SK-N-SH (cell line): ENCODE results near the gene SCN4B. TPM values are rescaled to one million over a fixed set of nuclear protein-coding genes. Genes with fewer than 3 reads are reported as not detected.

ENCODE experiments used
- CTCF ChIA-PET: fragments of 300-600, 350-600 bp; formaldehyde crosslinking; extraction: SDS; loops from one replicate; lab custom pipeline; 2021; lab: Yijun Ruan, JAX
- POLR2A ChIA-PET: fragments of 350-600 bp; sonication (Branson Sonifier 250); formaldehyde crosslinking; extraction: SDS; loops from one replicate; lab custom pipeline; 2020; ENCODE audit warnings: antibody characterized with exemption, inconsistent platforms; lab: Yijun Ruan, JAX
- DNase-seq: peaks from one replicate; pipeline ENCODE4 v3.0.0; 2012
- H2AFZ ChIP-seq: fragments of 200-600 bp; sonication (generic); 2 replicates; pipeline ENCODE4 v1.8.1; 2016; ENCODE audit warnings: antibody characterized with exemption, mild to moderate bottlenecking, low read depth
- H3F3A ChIP-seq: fragments of 200-600 bp; sonication (generic); replicated peaks from 2 replicates; pipeline ENCODE3; 2016; ENCODE audit warnings: antibody characterized with exemption, mild to moderate bottlenecking; ENCODE audit not compliant: insufficient read depth
- H3K27ac ChIP-seq, 2 experiments: fragments of 200-500 bp in 1 of 2; fragments of 200-600 bp in 1 of 2; sonication (Bioruptor generic) in 1 of 2; sonication (generic), shearing (Covaris generic) in 1 of 2; 2 replicates each; pipeline versions ENCODE4 v1.5.1 to v1.6.1; 2014 to 2016; ENCODE audit warnings: low read depth in 2 of 2, inconsistent platforms in 1 of 2, low read length in 1 of 2, mild to moderate bottlenecking in 1 of 2, mixed read lengths in 1 of 2
- H3K27me3 ChIP-seq: fragments of 200-600 bp; sonication (generic), shearing (Covaris generic); 2 replicates; pipeline ENCODE4 v1.6.1; 2016; ENCODE audit warnings: mixed run types; ENCODE audit not compliant: insufficient read depth
- H3K36me3 ChIP-seq, 2 experiments: fragments of 200-500 bp in 1 of 2; fragments of 200-600 bp in 1 of 2; sonication (Bioruptor generic) in 1 of 2; sonication (generic) in 1 of 2; replicated peaks in 1 of 2; 2 replicates each; pipeline versions ENCODE3 to v1.5.1; 2014 to 2016; ENCODE audit warnings: low read length in 1 of 2, mild to moderate bottlenecking in 1 of 2; ENCODE audit not compliant: insufficient read depth in 2 of 2, control insufficient read depth in 1 of 2
- H3K4me1 ChIP-seq, 2 experiments: fragments of 200-500 bp in 1 of 2; fragments of 200-600 bp in 1 of 2; sonication (Bioruptor generic) in 1 of 2; sonication (generic), shearing (Covaris generic) in 1 of 2; 2 replicates each; pipeline versions ENCODE4 v1.5.1 to v1.6.1; 2014 to 2016; ENCODE audit warnings: low read depth in 1 of 2, low read length in 1 of 2, mixed run types in 1 of 2; ENCODE audit not compliant: insufficient read depth in 2 of 2, control insufficient read depth in 1 of 2
- H3K4me2 ChIP-seq: fragments of 200-600 bp; sonication (generic), shearing (Covaris generic); 2 replicates; pipeline ENCODE4 v1.6.1; 2017; ENCODE audit warnings: mixed run types
- H3K4me3 ChIP-seq, 2 experiments: fragments of 200-500 bp in 1 of 2; fragments of 200-600 bp in 1 of 2; sonication (Bioruptor generic) in 1 of 2; sonication (generic), shearing (Covaris generic) in 1 of 2; 2 replicates each; pipeline versions ENCODE4 v1.5.1 to v1.8.1; 2014 to 2016; ENCODE audit warnings: low read depth in 2 of 2, inconsistent platforms in 1 of 2, low read length in 1 of 2, mild to moderate bottlenecking in 1 of 2, mixed read lengths in 1 of 2, moderate library complexity in 1 of 2
- H3K79me2 ChIP-seq: fragments of 200-600 bp; sonication (generic); 2 replicates; pipeline ENCODE4 v1.8.1; 2017; ENCODE audit warnings: mild to moderate bottlenecking; ENCODE audit not compliant: insufficient read depth
- H3K9ac ChIP-seq: fragments of 200-600 bp; sonication (generic); 2 replicates; pipeline ENCODE4 v1.6.1; 2017; ENCODE audit warnings: mixed run types
- H3K9me2 ChIP-seq: fragments of 200-600 bp; sonication (generic); 2 replicates; pipeline ENCODE4 v1.6.1; 2017; ENCODE audit warnings: mixed run types
- H3K9me3 ChIP-seq: fragments of 200-600 bp; sonication (generic); 2 replicates; pipeline ENCODE4 v1.6.1; 2017; ENCODE audit warnings: mixed run types, mild to moderate bottlenecking, moderate library complexity
- H4K20me1 ChIP-seq: fragments of 200-600 bp; sonication (generic); 2 replicates; pipeline ENCODE4 v1.6.1; 2017; ENCODE audit warnings: mild to moderate bottlenecking, mixed run types; ENCODE audit not compliant: insufficient read depth
- EP300 ChIP-seq, 2 experiments: IDR thresholded peaks; 2 replicates each; pipeline versions ENCODE4 v1.4.0 to v1.6.1; 2012; ENCODE audit warnings: borderline replicate concordance in 1 of 2, low read depth in 1 of 2, low read length in 1 of 2
- EZH2phosphoT487 ChIP-seq: fragments of 200-600 bp; sonication (generic); IDR thresholded peaks from 2 replicates; pipeline ENCODE4 v1.6.1; 2017; ENCODE audit warnings: low read depth, mixed run types, mild to moderate bottlenecking, antibody characterized with exemption, moderate library complexity, borderline replicate concordance
- FOSL2 ChIP-seq: IDR thresholded peaks from 2 replicates; pipeline ENCODE4 v1.4.0; 2012; ENCODE audit warnings: low read depth, mild to moderate bottlenecking, moderate library complexity, borderline replicate concordance
- MEF2A ChIP-seq: IDR thresholded peaks from 2 replicates; pipeline ENCODE4 v1.4.0; 2012; ENCODE audit warnings: low read depth, borderline replicate concordance
- MXI1 ChIP-seq: IDR thresholded peaks from 2 replicates; pipeline ENCODE4 v1.6.1; 2012; ENCODE audit warnings: mild to moderate bottlenecking, low read depth, low read length, improper control_type of control experiment
- NFIC ChIP-seq: IDR thresholded peaks from 2 replicates; pipeline ENCODE4 v1.4.0; 2012; ENCODE audit warnings: borderline replicate concordance
- POLR2AphosphoS5 ChIP-seq: IDR thresholded peaks from 2 replicates; pipeline ENCODE4 v1.6.1; 2012; ENCODE audit warnings: low read depth, low read length
- RFX5 ChIP-seq: IDR thresholded peaks from 2 replicates; pipeline ENCODE4 v1.6.1; 2012; ENCODE audit warnings: mild to moderate bottlenecking, improper control_type of control experiment, low read length
- RXRA ChIP-seq: IDR thresholded peaks from 2 replicates; pipeline ENCODE4 v1.4.0; 2012; ENCODE audit warnings: low read depth, mild to moderate bottlenecking, borderline replicate concordance
- SMC3 ChIP-seq: IDR thresholded peaks from 2 replicates; pipeline ENCODE4 v1.6.1; 2012; ENCODE audit warnings: low read depth, low read length, improper control_type of control experiment
- TAF1 ChIP-seq: IDR thresholded peaks from 2 replicates; pipeline ENCODE4 v1.6.1; 2012; ENCODE audit warnings: low read depth, mild to moderate bottlenecking, low read length, moderate library complexity, borderline replicate concordance
- USF2 ChIP-seq: fragments of 150-350 bp; IDR thresholded peaks from 2 replicates; pipeline ENCODE4 v1.6.1; 2017; ENCODE audit warnings: antibody characterized with exemption, low read length, low read depth, borderline replicate concordance
- YY1 ChIP-seq: IDR thresholded peaks from 2 replicates; pipeline ENCODE4 v1.4.0; 2012; ENCODE audit warnings: low read depth, mild to moderate bottlenecking
- ZBTB33 ChIP-seq: IDR thresholded peaks from 2 replicates; pipeline ENCODE4 v1.4.0; 2012; ENCODE audit warnings: low read depth, borderline replicate concordance
- WGBS: methylation state at CpG from one replicate; pipeline ENCODE4 v1.1.6; 2017; ENCODE audit warnings: low lambda C conversion rate; 5-methylcytosine and 5-hydroxymethylcytosine counted together
- polyA plus RNA-seq, 3 experiments: library from polyadenylated mRNA; depleted of rRNA; stranded (reverse); fragments of >200 nt; gene quantifications; 2 replicates each; pipeline ENCODE4 v1.2.3, GENCODE V29; 2012

The SCN4B gene
- polyA plus RNA-seq, 1 of the 3 experiments (the other 2 are of a cell fraction), result 1.2 TPM

GRCh38 chr11:118175993-118176777, 23.6 kb upstream of the SCN4B start, which contains the start of gene SCN2B:
SCN2B (minus strand) TSS chr11:118176639; CDS start chr11:118176431, 208 bp downstream.
- peak; percentile 44; the same call in 1 of the 2 replicates for TF ChIP-seq MXI1
- TF ChIP-seq ZBTB33, result no peak
- TF ChIP-seq MEF2A, result no peak
- Histone ChIP-seq H3K36me3 (no peaks in the 10 kb centered on the region), H3F3A (no peaks in the 10 kb centered on the region), H3K4me1 (peaks cover 0 to 16% of the 10 kb centered on the region in 2 experiments; a peak in 1 of 4 replicates), H3K27me3 (peaks cover 31% of the 10 kb centered on the region), H3K9me2 (no peaks in the 10 kb centered on the region), H3K4me3 (peak within 1 kb of the TSS in 1 of 2 experiments; percentile 22; a peak in 1 of 4 replicates), H3K27ac (no peak within 1 kb of the TSS), H3K9ac (no peak within 1 kb of the TSS), H3K4me2 (no peak within 1 kb of the TSS), H2AFZ (no peak within 1 kb of the TSS), H4K20me1 (no peaks in the 10 kb centered on the region), H3K9me3 (no peaks in the 10 kb centered on the region), H3K79me2 (no peaks in the 10 kb centered on the region)
- DNase-seq, result peak; percentile 78
- CTCF ChIA-PET, result interaction anchor here (0.6 to 2.4 kb wide), 3 partner anchors 22 to 37 kb away, joined by 4 to 11 read pairs (median 5); no protein-coding TSS in a partner anchor
- POLR2A ChIA-PET, result no interaction called here
- WGBS, result 38% methylated on average over 14 of the region's 14 CpGs

GRCh38 chr11:118175031-118175992, 22.7 kb upstream of the SCN4B start:
- Histone ChIP-seq H3K27ac (no peak overlapping the region), H3K9ac (no peak overlapping the region), H3K79me2 (no peaks in the 10 kb centered on the region), H3K27me3 (peaks cover 32% of the 10 kb centered on the region), H3K4me1 (peaks cover 0 to 11% of the 10 kb centered on the region in 2 experiments; a peak in 1 of 4 replicates), H3K9me3 (no peaks in the 10 kb centered on the region), H3K4me3 (no peak overlapping the region), H2AFZ (no peak overlapping the region), H4K20me1 (no peaks in the 10 kb centered on the region), H3K4me2 (no peak overlapping the region), H3K36me3 (no peaks in the 10 kb centered on the region), H3F3A (no peaks in the 10 kb centered on the region), H3K9me2 (no peaks in the 10 kb centered on the region)
- POLR2A ChIA-PET, result no interaction called here
- TF ChIP-seq TAF1, result no peak
- no peak for TF ChIP-seq SMC3
- TF ChIP-seq USF2, result no peak
- no peak for TF ChIP-seq NFIC
- no peak for TF ChIP-seq POLR2AphosphoS5
- TF ChIP-seq YY1, result no peak
- no peak for TF ChIP-seq ZBTB33
- no peak for TF ChIP-seq EP300 (IDR thresholded peaks at IDR 0.05; ENCODE audit: borderline replicate concordance in 1 of 2, low read depth in 1 of 2, low read length in 1 of 2)
- TF ChIP-seq FOSL2, result no peak
- no peak for TF ChIP-seq EZH2phosphoT487
- TF ChIP-seq RXRA, result no peak
- no peak for TF ChIP-seq RFX5
- WGBS, result 59% methylated on average over 13 of the region's 13 CpGs
- CTCF ChIA-PET, result interaction anchor here (1.0 to 2.4 kb wide), 3 partner anchors 23 to 31 kb away, joined by 3 to 11 read pairs (median 5); no protein-coding TSS in a partner anchor
- DNase-seq, result no peak
